Measurements from ENCODE around the gene ANAPC13.

- TF ChIP-seq CTCF (IDR thresholded peaks at IDR 0.05) (no peak), POLR2AphosphoS5 (IDR thresholded peaks at IDR 0.05) (no peak)
Observed at GRCh38 chr3:134503266-134503665, 17.5 kb upstream of the ANAPC13 start.

Measured in sigmoid colon (tissue), 4 donors.